GM11168 (cell line): ENCODE results near the gene RXRA.

Source experiments
- in situ Hi-C: fragments of 300-500 bp; cut with MboI; formaldehyde crosslinking; loops from one replicate; pipeline ENCODE4 v1.12.0; 2022; ENCODE audit warnings: low sequenced_read_pairs; ENCODE audit not compliant: unreplicated experiment

The RXRA gene

GRCh38 chr9:134375430-134376385 is 49.5 kb downstream of the RXRA start:
- in situ Hi-C loops = no loop called here

DNA sequence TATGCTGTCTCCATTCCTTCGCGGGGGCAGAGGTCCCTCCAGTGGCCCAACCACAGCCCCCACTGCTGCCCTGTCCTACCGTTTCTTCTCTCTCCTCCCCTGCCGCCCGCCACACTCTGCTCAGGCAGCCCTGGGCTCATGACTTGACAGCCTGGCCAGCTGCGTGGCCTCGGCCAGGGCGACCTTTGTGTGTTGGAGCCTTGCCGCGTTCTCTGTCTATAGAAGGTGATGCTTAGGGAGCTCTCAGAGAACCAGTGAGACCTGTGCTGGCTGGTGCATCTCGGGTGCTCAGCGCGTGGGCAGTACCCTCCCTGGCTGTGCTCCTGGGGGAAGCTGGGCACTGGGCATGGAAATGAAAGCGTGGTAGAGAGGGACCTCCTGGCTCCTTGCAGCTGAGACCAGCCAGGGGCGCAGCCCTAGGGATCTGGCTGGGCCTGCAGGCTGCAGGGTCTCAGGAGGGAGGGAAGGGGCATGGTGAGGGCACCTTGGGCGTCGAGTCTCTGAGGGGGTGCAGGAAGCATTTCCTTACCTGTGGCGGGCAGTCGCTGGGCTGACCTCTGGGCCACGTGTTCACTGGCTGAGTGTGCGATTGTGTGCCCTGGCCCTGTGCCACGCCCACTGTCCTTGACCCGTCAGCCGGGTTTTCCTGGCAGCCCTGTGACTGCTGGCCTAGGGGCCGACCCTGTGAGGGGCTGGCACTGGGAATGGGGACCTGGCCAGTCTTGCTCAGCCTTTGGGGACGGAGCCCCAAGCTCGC is 50.3 kb downstream of the RXRA start:
- in situ Hi-C loops = no loop called here

DNA sequence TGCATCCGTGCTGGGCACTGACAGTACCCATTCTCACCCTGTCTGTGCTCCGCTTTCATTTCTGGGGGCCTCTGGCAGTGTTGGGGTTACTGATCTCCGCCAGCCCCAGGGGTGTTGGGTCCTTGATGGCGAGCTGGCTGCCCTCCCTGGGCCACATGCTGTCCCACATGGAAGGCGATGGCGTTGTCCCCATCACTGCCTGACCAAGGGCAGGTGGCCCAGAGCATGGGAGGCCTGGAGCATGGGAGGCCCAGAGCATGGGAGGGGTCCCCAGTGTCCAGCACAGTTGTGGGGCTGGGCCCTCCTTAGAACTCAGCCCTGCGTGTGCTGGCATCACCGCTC is 50.9 kb downstream of the RXRA start:
- in situ Hi-C loops = no loop called here

- in situ Hi-C loops = no loop called here
Observed at GRCh38 chr9:134377976-134378375, 51.7 kb downstream of the RXRA start.

DNA sequence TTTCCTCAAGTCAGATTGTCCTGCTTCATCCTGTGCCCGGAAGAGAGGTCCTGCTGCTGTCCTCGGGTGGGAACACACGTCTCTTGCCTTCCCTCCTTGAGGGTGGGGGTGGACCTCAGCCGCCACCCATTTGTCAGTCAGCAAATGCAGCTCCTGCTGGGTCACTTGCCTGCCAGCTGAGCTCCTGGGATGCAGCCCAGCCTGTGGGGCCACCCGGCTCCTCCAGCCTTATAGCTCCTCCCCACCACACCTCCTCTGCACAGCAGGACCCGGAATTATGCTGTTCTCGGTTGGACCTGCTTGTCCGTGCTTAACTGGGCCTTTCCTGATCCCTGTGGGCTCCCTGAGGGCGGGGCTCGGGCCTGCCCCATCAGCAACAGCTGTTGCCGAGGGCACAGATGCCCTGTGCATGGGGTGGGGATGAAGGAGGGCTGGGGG is 52.7 kb downstream of the RXRA start:
- in situ Hi-C loops = no loop called here

- in situ Hi-C loops = no loop called here
Observed at GRCh38 chr9:134379831-134380365, 53.6 kb downstream of the RXRA start.

DNA sequence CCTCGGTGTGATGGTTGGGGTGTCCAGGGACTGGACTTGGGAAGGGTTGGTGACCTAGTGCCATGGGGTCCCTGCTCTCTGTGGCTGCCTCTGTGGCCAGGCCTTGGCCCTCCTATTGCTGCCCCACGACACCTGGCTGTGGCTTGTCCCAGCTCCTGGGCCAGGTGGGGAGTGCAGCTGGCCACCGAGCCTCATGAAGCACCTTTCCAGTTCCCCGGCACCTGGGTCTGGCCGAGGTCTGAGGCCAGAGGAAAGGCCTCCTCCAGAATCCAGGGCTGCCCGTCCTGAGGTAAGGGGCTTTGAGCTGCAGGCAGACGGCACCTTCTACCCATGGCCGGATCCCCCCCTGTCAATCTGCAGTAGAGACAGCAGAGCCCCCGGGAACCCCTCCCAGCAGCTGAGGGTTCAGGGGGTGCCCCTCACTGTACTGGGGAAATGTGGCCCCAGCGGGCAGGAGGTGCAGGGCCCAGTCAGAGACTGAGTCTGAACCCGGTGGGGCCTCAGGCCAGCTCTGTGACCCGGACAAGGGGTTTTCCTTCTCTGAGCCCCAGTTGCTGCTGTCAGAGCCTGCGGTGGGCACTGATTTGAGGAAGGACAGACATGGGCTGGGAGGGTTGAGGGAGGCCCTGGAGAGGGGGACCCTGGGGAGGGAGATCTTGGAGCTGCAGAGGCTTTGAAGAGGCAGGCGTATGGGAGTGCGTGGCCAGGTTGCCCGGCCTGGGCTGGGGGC is 54.5 kb downstream of the RXRA start:
- in situ Hi-C loops = no loop called here

DNA sequence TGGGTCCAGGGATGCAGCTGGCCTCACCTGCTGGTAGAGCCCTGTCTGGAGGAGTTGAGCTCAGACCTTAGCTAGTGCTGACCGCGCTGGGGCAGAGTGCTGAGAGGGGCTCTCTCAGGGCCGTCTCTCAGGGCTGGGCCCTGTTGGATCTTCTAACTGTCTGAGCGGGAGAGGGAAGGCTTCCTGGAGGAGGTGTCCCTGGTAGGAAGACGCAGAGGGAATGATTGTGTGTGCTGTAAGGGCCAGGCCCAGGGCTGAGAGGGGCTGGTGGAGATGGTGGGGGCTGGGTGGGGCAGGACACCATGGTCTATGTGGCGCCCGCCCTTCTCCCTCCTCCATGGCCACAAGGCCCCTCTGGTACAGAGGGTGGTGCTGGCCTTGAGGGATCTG is 55.0 kb downstream of the RXRA start:
- in situ Hi-C loops = no loop called here

DNA sequence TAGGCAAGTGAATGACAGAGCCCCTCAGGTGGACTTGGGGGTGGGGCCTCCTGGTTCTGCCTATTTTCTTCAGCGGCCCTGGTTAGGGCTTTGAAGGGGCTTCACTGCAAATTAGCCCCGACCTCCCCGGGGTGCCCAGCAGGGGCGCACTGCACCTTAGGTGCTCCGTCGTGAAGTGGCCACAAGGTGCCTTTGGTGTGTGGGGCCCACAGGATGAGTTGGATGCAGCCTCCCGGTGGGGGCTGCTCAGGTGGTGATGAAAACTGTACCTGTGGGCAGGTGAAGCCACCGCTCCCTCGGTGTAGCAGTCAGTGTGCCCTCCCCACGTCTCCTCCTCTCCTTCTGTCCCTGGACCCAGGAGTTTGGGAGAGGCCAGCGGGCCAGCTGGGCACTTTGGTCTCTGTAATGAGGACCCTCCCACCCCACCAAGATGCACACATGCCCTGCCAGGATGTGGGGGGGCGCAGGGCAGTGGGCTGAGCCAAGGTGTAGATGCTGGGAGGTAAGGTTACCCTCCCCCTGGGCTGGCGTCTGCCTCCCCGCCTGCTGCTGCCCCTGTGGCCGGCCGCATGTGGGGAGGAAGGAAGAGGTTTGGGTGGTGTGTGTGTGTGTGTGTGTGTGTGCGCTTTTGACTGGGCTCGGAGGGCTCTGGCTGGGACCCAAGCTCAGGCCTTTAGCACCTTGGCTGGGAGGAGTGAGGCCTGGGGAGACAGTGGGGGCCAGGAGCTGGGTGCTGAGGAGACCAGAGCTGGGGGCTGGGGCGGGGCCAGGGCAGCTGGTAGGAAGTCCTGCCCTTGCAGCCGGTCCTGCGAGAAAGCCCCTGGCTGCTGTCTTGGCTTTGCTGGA is 55.6 kb downstream of the RXRA start:
- in situ Hi-C loops = no loop called here

DNA sequence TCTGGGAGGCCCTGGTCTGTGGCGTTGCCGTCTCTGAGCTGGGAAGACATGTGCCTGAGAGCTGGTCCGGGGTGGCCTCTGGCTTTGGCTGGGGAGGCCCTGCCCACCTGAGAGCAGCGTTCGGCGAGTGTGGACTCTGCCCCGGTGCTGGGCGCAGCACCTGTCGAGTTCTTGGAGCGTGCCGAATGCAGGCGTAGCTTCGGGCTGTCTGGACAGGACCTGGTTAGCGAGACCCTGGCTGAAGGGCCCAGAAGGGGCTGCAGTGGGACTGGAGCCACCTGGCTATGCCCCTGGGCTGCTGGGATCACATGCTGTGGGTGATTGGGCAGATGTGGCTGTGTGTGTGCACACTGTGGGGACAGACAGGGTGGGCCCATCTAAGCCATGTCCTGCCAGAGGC is 56.5 kb downstream of the RXRA start:
- in situ Hi-C loops = no loop called here

DNA sequence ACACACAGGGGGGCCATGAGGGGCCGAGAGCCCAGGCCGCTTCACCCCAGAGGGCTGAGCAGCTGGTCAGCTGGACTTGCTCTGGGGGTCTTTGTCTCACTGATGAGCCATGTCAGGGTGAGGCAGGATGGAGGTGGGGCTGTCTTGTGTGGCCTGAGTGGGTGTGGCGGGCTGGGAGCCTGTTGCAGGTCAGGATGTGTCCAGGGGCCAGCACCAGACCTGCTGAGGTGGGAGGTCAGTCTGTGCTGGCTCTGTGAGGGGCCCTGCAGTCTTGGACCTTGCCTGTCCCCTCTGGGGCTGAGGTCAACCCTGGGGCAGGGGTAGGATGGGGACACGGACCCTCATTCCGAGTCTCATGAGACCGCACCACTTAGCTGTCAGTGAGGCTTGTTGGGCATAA is 56.9 kb downstream of the RXRA start:
- in situ Hi-C loops = no loop called here

DNA sequence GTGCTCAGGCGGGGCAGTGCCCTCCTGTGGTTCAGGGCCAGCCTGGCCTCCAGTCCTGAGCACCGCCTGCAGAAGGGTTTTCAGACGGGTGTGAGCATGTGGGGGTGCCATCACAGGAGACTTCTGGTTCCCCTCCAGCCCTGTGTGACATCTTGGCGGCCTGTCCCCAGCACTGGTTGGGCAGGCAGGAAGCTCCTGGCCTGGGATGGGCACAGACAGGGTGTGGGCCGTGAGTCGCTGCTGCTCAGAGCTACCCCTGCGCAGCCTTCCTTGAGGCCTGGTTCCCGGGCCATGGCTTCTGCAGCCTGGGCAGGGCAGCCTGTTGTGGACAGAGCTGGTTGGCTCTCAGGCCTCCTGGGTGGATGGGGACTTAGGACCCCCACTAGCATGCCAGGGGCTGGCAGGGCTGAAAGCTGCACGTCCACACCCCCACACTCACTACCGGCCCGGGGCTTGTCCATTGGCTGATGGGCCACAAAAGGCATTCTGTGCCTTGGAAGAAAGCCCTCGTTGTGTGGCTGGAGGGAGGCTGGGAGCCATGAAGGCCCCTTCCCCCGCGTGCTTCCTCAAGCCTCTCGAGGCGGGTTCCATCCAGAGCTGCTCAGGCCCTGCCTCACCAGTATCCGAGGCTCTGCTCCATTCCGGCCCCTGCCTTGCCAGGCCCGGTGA is 58.7 kb downstream of the RXRA start:
- in situ Hi-C loops = no loop called here

DNA sequence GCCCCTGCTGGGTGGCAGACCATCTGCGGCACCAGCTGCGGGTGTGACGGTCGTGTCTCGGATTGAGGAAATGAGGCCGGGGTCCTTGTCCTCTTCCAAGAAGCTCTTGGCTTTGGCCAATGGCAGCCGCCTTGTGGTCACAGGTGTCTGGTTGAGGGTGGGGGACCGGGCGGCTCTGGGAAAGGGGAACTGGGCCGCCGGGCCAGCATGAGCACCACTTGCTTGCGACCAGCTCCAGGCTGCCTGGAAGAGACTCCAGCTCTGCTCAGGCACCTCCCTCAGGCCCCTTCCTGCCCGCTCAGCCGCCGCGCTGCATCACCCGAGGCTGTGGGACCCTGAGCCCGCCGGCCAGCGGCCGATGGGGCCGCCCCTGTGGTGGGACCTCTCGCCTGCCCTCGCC is 59.7 kb downstream of the RXRA start:
- in situ Hi-C loops = no loop called here

DNA sequence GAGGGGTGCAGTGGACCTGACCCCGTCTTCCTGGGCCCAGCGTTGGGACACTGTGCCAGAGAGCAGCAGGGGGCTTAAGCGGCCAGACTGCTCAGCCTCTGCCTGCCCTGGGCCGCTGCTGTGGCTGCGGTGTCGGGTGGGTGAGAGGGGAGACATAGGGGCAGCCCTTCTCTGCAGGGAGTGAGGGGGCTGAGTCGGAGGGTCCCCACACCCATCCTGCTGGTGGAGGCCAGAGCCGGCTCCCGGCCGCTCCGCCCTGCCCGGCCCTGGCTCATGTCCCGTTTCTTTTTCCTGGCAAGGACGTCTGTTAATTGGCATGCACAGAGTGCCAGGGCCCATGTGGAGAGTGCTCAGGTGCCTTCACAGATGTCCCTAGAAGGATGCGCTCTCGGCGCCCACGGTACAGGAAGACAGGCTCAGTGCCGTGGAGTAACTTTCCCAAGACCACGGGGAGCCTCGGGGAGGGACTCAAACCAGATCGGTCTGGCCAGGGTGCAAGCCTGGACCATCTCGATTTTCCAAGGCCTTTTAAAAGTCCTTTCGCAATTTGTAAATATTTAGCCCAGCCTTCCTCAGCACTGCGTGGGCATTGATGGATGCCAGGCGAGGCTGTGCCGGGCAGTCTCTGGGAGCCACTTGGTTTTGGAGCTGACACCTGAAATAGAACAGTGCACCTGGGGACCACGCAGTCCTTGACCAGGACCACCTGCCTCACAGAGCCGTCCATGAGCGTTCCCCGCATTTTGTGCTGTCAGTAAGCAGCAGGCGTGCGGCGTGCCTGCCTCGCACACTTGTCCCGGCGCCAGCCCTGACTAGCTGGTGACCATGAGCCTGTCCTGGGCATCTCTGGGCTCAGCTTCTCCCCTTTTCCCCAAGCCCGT is 60.9 kb downstream of the RXRA start:
- in situ Hi-C loops = no loop called here

- in situ Hi-C loops = no loop called here
Observed at GRCh38 chr9:134388289-134388808, 62.1 kb downstream of the RXRA start.

- in situ Hi-C loops = no loop called here
Observed at GRCh38 chr9:134388976-134389375, 62.7 kb downstream of the RXRA start.

- in situ Hi-C loops = no loop called here
Observed at GRCh38 chr9:134389642-134390041, 63.4 kb downstream of the RXRA start.

DNA sequence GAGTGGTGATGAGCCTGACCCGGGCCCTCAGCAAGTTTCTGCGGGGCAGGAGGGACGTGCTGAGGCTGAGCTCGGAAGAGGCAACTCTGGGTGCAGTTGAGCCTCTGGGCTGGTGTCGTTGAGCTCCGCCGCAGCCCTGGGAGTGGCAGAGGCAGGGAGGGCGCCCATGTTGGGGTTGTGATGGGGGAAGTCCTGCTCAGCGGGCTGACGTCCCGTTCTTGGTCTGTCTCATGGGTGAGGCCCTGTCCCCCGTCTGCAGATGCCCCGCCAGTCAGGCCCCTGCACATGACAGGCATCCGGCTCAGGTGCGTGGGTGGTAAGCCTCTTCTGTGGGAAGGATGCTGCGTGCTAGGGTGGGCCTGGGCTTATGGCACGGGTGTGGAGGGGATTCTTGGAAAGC is 64.3 kb downstream of the RXRA start:
- in situ Hi-C loops = no loop called here
